ENCODE results near the gene P2RY4.

The P2RY4 gene

GRCh38 chrX:70257423-70258288 is 2.3 kb downstream of the P2RY4 start:
- no peak overlapping the region for H3K4me3 ChIP-seq (replicated peaks in 1 of 2; ENCODE audit: low read depth in 2 of 2, low read length in 2 of 2)
- TF ChIP-seq, protein P1, sequence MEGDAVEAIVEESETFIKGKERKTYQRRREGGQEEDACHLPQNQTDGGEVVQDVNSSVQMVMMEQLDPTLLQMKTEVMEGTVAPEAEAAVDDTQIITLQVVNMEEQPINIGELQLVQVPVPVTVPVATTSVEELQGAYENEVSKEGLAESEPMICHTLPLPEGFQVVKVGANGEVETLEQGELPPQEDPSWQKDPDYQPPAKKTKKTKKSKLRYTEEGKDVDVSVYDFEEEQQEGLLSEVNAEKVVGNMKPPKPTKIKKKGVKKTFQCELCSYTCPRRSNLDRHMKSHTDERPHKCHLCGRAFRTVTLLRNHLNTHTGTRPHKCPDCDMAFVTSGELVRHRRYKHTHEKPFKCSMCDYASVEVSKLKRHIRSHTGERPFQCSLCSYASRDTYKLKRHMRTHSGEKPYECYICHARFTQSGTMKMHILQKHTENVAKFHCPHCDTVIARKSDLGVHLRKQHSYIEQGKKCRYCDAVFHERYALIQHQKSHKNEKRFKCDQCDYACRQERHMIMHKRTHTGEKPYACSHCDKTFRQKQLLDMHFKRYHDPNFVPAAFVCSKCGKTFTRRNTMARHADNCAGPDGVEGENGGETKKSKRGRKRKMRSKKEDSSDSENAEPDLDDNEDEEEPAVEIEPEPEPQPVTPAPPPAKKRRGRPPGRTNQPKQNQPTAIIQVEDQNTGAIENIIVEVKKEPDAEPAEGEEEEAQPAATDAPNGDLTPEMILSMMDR (IDR thresholded peaks at IDR 0.05; ENCODE audit: low read depth, low read length), result no peak
- no peak for DNase-seq (ENCODE audit: low read depth in 2 of 2)

GRCh38 chrX:70255452-70255851 is 4.6 kb downstream of the P2RY4 start:
- TF ChIP-seq, protein P1 (IDR thresholded peaks at IDR 0.05; ENCODE audit: low read depth, low read length), result no peak
- peak in 1 of 2 donors; percentile 2 for DNase-seq (ENCODE audit: low read depth in 2 of 2)
- H3K4me3 ChIP-seq (replicated peaks in 1 of 2; ENCODE audit: low read depth in 2 of 2, low read length in 2 of 2), result no peak overlapping the region

GRCh38 chrX:70254909-70255308 is 5.1 kb downstream of the P2RY4 start:
- H3K4me3 ChIP-seq (replicated peaks in 1 of 2; ENCODE audit: low read depth in 2 of 2, low read length in 2 of 2), result no peak overlapping the region
- no peak for DNase-seq (ENCODE audit: low read depth in 2 of 2)
- TF ChIP-seq, protein P1 (IDR thresholded peaks at IDR 0.05; ENCODE audit: low read depth, low read length), result no peak

DNA sequence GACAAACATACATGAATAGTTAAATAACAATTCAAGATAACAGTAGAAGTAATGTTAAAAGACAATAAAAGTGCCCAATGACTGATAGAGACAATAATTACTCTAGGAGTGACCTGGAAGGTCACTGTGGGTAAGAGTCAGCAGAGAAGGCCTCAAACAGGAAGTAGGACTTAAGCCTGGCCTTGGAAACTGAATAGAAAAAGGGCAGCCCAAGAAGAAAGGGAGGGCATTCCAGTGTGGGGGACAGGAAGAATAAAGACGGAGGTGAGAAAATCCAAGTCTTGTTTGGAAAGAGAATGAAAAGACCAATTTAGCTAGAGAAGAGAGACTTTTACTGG is 6.0 kb downstream of the P2RY4 start:
- TF ChIP-seq, protein P1 (IDR thresholded peaks at IDR 0.05; ENCODE audit: low read depth, low read length), result no peak
- H3K4me3 ChIP-seq (replicated peaks in 1 of 2; ENCODE audit: low read depth in 2 of 2, low read length in 2 of 2), result no peak overlapping the region

DNA sequence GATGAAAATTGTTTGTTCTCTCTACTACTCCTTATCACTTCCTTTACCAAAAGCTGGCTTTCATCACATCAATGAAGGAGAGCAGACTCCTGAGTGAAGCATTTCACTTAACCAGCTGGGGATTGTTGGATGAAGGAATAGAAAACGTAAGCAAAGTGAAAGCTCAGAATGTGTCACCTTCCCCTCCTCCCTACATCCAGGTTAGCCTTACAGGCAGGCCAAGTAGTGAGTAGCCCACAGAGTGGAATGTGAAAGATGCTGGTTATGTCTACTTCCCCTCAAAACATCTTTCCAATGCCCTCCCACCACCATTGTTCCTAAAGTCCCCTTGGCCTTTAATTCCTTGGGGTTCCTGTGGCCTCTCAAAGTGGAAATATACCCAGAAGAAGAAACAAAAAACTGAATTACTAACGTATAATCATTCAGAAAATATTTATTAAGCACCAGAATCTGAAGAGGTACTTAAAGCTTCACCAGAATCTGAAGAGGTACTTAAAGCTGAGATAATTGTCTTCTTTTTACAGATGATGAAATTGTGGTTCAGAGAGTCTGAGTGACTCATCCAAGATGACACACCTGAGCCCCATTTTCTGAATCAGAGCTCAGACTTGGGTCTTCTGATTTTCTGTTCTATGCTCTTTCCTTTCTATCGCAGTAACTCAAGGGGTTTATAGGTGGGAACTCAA is 6.5 kb downstream of the P2RY4 start:
- DNase-seq (ENCODE audit: low read depth in 2 of 2), result peak in 1 of 2 donors; percentile 16
- H3K4me3 ChIP-seq (replicated peaks in 1 of 2; ENCODE audit: low read depth in 2 of 2, low read length in 2 of 2), result no peak overlapping the region
- TF ChIP-seq, protein P1 (IDR thresholded peaks at IDR 0.05; ENCODE audit: low read depth, low read length), result no peak

More for the DNA sequence above, 6.0 kb downstream of the P2RY4 start:
- DNase-seq (ENCODE audit: low read depth in 2 of 2), result no peak

DNA sequence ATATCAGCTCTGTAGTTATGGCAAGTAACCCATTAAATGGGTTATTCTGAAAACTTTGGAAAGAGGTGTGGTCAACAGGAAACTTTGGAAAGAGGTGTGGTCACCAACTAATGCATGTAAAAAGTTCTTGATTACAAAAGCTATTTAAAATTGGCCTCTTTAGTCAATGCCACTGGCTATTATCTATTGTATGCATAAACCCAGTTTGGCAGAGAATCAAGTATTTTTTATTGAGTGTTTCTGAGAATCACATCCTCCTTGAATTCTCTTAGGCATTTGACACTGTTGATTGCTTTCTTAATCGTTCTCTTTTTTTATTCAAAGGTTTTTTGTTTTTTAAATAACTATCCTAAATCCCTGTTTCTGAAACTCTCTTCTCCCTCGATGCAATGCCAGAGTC is 7.5 kb downstream of the P2RY4 start:
- H3K4me3 ChIP-seq (replicated peaks in 1 of 2; ENCODE audit: low read depth in 2 of 2, low read length in 2 of 2), result no peak overlapping the region
- TF ChIP-seq, protein P1 (IDR thresholded peaks at IDR 0.05; ENCODE audit: low read depth, low read length), result no peak
- no peak for DNase-seq (ENCODE audit: low read depth in 2 of 2)

All from cardiac fibroblast (primary cell).